Limb (tissue), 2 donors: Measurements from ENCODE around the gene BRD3.

Experiments
- DNase-seq, 2 donors: peaks; one replicate each; pipeline ENCODE4 v3.0.0-alpha.2; 2016; ENCODE audit errors: extremely low spot score in 2 of 2

Gene BRD3

DNA sequence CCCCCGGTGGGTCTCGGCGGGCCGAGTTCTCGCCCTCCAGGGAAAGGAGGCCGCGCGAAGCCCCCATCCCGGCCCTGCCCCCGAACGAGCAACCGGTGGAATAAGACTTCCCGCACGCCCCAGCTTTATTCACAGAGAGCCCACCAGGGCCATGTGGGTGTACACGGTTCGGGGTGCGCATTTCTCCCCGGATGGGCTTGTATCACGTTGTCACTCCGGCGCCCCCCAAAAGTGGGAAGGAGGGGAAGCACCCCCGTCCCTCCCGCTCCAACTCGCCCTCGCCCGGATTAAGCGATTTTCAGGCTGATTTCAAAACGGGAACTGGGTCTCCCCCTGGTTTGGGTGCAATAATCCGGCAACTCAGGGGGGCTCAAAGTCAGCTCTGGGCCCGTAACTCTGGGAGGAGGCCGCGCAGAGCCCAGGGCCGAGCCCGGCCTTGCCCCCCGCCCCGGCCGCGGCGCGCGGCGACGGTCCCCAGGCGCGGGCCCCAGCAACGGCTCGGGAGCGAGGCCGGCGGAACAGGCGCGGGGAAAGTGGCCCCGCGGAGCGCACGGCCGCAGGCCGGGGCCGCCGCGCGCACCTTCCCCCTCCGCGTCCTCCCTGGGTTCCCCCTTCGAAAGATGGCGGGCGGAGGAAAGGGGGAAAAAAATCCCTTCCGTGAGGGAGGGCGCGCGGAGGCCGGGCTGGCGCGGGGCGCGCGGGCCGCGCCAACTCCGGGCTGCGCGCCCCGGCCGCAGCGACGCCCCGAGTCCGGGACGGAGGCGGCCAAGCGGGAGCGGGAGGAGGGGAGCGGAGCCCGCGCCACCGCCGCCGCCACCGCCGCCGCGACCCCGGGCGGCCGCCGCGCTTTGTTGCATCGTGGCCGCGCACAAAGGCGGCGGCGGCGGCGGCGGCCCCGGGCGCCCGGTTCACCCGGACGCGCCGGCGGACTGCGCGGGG, 644 bp downstream of the BRD3 start:
- DNase-seq = peak in 1 of 2 donors; percentile 76

DNA sequence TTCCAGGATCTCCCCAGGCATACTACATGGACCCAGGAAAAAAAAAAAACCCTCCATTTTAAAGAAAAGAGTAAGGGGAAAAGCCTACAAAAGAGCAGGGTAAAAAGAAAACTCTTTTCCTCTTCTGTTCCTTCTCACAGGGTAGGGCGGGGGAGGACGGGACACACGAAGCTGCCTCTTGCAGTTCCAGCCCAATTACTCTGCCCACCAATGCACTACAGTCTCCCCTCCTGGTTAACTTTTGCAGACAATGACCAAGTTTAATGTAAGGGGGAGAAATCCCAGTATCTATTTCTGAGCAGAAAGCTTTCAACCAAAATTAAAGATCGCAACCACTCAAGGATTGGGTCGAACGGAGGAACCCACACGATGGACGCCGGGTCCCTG, 1.3 kb downstream of the BRD3 start:
- no peak for DNase-seq

- no peak for DNase-seq
These were observed 2.0 kb downstream of the BRD3 start for GRCh38 chr9:134065612-134066419.

GRCh38 chr9:134064711-134065110, 3.1 kb downstream of the BRD3 start:
- DNase-seq = no peak

GRCh38 chr9:134063571-134064450, 4.0 kb downstream of the BRD3 start:
- no peak for DNase-seq

DNA sequence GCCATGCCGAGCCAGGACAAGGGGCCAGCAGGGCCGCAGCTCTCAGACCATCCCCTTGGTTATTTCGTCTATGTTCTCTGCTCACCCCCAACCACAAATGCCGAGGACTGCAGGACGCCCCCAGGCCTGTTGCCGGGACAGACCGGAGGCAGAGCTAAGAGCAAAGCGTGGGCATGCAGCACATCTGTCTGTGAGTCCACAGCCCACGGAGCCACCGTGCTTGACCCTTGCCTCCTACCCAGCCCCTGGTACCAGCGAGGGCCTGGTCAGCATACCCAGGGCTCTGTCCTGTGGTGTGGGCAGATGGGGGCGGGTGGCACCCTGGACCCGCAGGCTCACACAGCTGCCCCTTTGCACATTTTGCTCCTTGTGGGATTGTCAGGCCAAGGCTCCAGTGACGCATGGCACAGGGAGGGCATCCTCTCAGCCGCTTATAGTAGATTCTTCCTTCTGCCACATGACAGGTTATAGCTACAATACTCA, 4.7 kb downstream of the BRD3 start:
- DNase-seq = peak in 1 of 2 donors; percentile 24

DNA sequence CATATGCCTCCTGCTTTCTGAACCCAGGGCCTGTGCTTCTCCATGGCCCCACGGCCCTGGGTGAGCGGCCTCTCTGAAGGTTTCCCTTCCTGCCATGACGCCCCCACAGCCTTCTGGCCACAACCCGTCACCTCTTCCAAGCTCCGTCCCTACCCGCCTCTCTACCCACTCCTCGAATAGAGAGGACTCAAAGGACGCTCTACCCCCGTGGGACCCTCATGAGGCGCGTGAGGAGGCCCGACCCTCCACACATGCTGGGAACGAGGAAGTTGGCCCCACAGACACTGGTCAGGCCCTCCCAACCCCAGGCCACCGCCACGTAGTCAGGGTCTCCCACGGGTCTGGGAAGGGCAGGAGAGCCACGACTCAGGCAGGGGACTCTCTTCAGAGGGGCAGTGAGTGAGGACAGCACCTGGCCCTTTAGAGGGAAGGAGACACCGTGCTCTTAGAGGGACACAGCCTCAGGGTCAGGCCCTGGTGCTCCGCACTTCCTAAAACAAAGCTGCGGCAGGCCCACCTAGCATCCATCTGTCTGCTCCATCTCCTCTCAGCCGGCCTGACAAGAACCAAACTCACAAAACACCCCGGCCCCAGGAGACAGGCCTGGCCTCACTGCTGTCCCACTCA, 5.3 kb downstream of the BRD3 start:
- DNase-seq = no peak

GRCh38 chr9:134061688-134062371, 6.0 kb downstream of the BRD3 start:
- DNase-seq = peak; percentile 32 to 59

GRCh38 chr9:134061019-134061687, 6.7 kb downstream of the BRD3 start:
- DNase-seq = peak in 1 of 2 donors; percentile 25

DNA sequence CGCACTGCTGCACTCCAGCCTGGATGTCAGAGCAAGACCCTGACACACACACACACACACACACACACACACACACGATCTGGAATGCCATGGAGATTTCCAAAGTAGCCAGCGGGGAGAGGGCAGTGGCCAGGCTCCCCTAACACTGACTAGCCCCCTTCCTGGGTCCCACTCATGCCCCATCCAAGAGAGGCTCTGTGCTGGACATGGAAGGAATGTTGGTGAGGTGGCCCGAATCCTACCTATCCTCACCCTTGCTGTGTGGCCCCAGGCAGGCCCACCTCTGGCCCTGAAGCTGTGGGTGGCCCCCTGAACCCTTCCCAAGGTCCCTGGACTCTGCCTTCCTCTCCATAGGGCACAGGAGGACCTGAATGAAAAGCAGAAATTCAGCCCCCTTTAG, 7.3 kb downstream of the BRD3 start:
- DNase-seq = peak in 1 of 2 donors; percentile 32

DNA sequence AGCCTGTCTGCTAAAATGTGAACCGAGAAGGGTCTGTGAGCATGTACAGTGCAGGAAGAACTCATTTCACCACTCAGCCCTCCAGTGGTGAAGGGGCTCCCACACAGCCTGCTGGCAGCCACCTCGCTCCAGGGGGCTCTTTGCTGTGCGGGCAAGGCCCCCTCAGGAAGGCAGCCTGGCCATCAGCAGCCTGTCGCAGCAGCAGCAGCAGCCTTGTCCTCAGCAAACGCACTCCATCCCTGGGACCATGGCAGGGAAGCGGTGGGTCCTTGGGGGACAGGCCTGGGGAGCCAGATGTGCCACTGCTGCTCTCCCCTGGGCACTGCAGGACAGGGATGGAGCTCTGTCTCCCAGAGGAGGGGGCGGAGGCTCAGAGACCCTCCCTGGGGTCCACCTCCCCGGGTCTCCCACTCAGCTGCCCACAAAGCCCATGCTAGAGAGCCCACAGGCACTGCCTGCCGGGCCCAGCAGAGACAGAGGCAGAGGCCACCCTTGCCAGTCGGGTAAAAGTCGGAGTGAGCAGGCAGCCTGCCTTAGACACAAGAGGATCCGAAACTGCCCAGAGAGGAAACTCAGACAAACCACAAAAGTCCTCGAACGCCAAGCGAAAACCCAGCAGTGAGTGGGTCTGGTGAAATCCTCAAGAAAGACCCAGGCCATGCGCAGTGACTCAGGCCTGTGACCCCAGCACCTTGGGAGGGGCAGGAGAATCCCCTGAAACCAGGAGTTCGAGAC, 8.0 kb downstream of the BRD3 start:
- peak in 1 of 2 donors; percentile 27 for DNase-seq

DNA sequence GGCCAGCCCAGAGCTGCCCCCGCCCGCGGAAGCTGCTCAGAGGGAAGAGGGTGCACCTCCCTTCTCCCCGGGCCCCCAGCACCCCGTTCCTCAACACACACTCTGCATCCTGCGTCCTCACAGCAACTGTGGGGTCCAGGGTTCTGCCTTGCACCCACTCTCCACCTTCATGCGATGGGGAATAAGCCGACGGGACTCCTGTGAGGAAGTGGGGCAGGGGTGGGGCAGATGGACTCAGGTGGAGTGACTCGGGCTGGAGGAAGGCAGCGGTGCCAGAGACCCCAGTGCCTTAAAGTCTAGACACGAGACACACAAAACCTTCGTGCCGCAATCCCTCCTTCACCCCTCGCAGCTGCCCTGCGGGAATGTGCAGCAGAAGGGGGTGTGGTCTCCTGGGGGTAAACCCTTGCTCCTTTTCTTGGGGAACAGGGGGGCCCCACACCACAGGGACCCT, 8.6 kb downstream of the BRD3 start:
- peak in 1 of 2 donors; percentile 25 for DNase-seq

DNA sequence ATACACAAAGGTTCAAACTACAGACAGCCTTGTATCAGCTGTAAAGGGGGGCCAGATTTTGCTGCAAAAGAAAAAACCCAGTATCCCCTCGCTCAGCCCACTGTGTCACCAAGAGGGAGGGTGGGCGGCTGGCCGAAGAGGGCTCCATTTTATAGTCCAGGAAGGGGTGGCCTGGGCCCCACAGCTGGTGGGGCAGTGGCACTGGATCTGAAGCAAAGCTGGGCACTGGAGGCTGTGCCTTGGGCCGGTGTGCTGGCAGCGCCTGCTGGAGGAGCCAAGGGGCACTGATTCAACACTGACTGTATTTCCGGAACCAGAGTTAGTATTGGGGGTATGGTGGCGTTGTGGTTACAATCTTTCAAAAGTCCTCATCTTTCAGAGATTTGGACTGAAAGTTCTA, 9.1 kb downstream of the BRD3 start:
- peak in 1 of 2 donors; percentile 35 for DNase-seq

DNA sequence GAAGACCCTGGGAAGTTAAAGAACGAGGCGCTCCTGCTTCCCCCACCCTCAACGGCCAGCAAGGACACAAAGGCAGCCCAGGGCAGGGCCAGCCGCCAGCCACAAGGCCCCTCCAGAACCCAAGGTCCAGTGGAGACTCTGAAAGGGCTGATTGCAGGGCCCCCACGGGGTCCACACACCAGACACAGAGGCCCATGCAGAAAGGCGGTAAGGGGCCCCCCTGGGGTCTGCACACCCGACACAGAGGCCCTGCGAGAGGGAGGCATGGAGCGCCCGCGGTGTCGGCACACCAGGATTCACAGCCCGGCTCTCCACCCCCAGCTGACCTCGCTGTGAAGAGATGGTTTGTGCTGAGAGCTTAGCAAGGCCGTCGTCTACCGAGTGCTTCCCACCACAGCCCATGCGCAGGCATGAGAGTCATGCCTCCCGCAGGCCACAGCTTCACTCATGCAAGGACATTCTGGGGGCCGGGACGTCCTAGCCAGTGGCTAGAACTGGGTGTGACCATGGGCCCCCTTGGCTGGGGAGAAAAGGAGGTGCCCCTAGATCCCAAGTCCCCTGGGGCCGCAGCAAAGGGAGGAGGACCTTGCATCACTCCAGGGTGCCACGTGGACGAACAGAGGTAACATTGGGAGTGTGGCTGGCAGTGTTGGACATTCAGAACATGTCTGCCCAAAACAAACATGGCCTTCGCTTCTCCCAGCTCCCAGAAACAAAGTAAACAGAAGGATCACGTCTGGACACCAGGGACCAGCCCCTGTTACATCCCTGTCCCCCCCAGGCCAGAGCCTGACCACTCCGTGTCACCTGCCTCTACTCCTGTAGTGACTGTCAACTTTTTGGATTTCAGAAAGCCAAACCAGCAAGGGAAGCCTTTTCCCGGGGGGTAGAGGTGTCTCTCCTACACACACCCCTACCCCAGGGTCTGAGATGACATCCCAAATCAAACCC, 9.8 kb downstream of the BRD3 start:
- DNase-seq = peak in 1 of 2 donors; percentile 37

- no peak for DNase-seq
These were observed 10.5 kb downstream of the BRD3 start for GRCh38 chr9:134057307-134057657.

GRCh38 chr9:134056483-134057306, 11.1 kb downstream of the BRD3 start:
- peak in 1 of 2 donors; percentile 31 for DNase-seq

- peak; percentile 32 to 53 for DNase-seq
These were observed 11.8 kb downstream of the BRD3 start for GRCh38 chr9:134055981-134056461.
